Fibroblast of skin of abdomen (primary cell): Measurements from ENCODE around the gene TMEM52B. TPM values are rescaled to one million over a fixed set of nuclear protein-coding genes. Genes with fewer than 3 reads are reported as not detected.

ENCODE experiments used
- DNase-seq: peaks from one replicate; pipeline ENCODE4 v3.0.0-alpha.2; 2013
- polyA plus RNA-seq, 2 experiments: library from polyadenylated mRNA; unstranded; fragments of 120-200 nt; gene quantifications; one replicate each; pipeline ENCODE4 v1.2.1, GENCODE V29; 2013; ENCODE audit not compliant: insufficient read length in 2 of 2

Gene TMEM52B
- polyA plus RNA-seq (2013, experiment 1 of 2; ENCODE audit: insufficient read length), result 0.57 TPM
- 0.42 TPM for polyA plus RNA-seq (2013, experiment 2 of 2; ENCODE audit: insufficient read length)

DNA sequence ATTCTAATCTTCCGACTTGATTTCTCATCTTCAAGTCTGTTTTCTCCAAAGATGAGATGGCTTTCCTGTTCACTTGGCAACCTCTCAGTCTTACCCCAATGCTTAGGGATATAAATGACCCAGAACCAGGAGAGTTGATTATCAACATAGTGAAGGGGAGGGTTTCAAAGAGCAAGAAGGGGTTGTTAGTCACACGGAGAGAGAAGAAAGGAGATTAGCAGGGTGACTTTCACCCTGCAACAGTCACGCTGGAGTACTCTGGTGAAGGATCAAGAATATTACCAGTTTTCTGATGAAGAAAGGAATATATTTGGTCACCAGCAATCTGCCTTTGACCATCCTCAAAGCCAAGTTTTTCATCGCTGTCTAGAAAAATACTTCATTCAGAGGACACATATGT, at the start of gene TMEM52B:
Gene TMEM52B, plus strand, starts transcription at position 212 of the 400 bp plus-strand sequence. CDS start 543 bp downstream, outside the sequence.
- DNase-seq, result no peak

DNA sequence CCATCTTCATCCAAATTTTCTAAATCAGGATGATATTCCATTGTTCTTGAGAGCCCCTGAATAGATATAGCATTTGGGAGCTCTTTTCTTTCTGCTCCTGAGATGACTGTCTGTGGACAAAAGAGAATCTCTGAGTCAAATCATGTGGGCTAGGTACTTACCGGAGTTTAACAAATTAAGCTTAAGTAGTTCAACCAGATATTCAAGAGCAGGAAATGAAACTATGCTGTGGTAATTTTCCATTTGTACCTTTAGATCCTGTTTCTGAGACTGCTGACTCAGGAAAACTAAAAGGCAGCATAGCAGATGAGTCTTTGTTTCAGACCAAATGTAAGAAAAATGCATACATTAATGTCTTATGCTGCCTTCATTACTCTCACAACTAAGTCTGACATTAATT, 48.8 kb upstream of the TMEM52B start, which contains the start of gene CLEC7A:
Gene CLEC7A, minus strand, starts transcription at position 158 of the 400 bp plus-strand sequence. Its CDS starts 117 bp downstream, at position 41.
- DNase-seq, result no peak

DNA sequence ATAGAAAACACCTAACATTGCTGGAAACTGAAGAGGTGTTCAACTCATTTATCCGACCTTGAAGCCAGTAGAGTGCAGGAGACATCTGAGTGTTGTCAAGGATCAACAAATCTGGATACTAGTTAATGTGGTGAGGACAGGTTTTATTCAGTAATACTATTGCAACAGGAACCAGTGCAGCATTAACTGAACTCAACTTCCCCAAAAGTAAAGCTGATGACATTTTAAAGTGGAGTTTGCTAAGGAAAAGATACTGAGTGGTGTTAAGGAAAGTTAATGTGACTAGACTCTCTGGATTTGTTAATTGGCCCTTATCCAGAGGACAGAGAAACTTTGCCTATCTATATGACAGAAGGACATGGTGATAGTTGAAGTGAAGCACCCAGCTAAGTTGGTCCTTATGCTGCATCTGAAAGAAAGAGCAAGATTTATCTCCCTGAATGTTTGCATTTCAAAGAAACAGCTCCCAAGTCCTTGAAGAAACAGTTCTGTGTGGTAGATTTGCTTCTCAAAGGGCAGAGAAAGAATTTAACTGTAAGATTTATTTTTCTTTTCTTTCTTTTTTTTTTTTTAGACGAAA, 47.6 kb upstream of the TMEM52B start:
- no peak for DNase-seq

GRCh38 chr12:10132850-10133370, 45.9 kb upstream of the TMEM52B start:
- no peak for DNase-seq

DNA sequence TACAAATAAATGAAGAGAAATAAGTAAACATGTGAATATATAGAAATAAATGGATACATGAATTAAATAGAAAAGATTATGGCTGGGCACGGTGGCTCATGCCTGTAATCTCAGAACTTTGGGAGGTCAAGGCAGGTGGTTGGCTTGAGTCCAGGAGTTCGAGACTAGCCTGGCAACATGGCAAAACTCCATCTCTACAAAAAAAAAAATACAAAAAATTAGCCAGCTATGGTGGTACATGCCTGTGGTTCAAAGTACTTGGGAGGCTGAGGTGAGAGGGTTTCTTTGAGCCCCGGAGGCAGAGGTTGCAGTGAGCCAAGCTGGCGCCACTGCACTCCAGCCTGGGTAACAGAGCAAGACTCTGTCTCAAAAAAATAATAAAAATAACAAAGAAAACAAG, 43.7 kb upstream of the TMEM52B start:
- DNase-seq, result no peak

DNA sequence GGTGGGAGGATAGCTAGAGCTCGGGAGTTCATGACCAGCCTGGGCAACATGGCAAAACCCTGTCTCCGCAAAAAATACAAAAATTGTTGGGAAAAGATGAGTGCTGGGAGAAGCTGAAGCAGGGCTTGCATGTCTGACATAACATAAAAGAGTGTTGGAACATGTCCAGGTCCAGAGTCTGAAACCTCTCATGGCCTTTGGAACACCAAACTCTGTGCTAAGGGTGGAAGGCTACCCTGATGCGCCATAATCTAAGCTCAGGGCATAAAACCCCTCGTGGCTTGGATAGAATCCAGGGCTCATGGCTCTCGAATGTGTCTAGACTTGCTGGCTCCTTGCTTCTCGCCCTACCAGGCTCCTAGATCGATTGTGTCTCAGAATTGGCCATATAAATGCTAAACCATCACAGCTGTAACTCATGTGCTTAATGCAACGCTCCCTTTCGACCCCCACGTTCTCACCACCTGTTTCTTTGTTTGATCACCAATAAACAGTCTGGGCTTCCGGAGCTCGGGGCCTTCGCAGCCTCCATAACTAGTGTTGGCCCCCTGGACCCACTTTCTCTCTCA, 42.1 kb upstream of the TMEM52B start:
- DNase-seq, result peak; percentile 10

GRCh38 chr12:10140001-10140400, 38.8 kb upstream of the TMEM52B start:
- DNase-seq, result peak; percentile 59

- no peak for DNase-seq
Observed at GRCh38 chr12:10142976-10143589, 35.7 kb upstream of the TMEM52B start.

GRCh38 chr12:10147714-10148403, 31.0 kb upstream of the TMEM52B start:
- no peak for DNase-seq

DNA sequence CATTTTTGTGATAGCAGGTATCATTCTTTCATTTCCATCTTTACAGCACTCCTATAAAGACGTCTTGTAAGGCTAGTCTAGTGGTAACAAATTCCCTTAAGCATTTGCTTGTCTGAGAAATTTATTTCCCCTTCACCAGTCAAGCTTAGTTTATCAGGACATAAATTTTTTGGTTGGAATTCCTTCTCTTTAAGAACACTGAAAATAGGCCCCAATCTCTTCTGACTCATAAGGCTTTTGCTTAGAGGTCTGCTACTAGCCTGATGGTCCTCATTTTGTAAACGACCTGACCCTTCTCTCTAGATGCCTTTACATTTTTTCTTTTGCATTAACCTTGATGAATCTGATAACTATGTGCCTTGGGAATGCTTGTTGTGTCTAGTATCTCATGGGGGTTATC, 27.2 kb upstream of the TMEM52B start:
- peak; percentile 52 for DNase-seq

DNA sequence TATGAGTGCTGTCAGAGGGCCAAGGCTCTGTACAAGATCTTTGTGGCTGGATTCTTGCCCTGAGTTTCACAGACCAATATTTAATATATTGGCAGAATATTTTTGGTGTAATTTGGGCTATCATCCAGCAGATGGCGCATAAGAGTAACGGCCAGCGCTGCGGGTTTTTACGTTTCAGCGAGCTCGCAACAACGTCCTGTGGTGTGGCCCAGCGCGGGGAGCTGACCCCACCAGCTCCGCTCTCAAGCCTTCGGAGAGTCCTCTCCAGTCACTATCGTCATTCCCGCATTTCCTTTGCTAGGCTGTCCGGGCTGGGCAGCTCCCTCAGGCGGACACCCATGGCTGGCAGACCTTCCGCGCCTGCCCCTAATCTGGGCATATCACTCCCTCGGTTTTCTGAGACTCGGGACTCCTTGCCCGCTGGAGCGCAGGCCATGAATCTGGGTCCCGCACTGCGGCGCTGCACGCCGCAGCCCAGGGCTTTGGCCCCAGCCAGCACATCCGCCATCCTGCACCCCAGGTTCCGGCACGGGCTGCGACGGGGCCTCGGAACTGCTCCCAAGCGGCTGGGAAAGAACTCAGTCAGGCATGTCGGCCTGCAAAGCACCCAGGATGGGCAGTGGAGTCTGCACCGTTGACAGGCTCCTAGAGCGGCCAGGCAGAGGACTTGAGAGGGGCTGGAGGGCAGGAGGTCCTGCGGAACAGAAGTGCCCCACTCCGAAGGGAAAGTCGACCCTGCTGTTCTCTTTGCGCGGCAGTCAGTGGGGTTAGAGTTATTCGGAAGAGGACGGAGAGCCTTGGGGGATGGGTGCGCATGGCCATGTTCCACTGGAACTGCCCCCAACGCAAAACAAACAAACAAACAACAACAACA, 25.3 kb upstream of the TMEM52B start:
- peak; percentile 65 for DNase-seq

GRCh38 chr12:10154145-10154496, 24.7 kb upstream of the TMEM52B start:
- DNase-seq, result no peak

DNA sequence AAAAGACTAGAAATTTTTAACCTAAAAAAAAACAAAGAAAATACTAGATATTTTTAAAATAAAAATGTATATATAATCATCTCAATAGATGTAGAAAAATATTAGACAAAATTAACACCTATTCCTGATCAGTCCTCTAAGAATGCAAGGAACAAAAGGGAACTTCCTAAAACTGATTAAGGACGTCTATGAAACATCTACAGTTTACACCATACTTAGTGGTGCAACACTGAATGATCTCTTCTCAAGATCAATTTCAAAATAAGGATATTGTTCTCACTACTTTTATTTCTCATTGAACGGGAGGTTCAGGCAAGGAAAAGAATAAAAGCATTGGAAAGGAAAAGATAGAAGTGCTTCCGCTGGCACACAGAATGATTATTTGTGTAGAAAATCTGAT, 22.9 kb upstream of the TMEM52B start:
- DNase-seq, result no peak

DNA sequence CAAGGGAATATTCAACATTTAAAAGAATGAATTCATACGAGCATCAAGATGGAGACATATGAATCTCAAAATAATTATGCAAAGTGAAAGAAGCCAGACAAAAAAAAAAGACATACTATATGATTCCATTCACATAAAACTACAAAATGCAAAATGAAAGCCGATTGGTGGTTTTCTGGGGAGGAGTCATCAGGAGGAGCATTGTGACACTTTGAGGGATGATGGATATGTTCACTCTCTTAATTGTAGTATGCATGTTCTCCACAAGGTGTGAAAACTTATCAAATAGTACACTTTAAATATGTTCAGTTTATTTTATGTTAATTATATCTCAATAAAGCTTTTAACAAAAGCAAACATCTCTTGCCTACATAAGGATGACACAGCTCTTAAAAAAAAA, 20.4 kb upstream of the TMEM52B start:
- DNase-seq, result no peak

DNA sequence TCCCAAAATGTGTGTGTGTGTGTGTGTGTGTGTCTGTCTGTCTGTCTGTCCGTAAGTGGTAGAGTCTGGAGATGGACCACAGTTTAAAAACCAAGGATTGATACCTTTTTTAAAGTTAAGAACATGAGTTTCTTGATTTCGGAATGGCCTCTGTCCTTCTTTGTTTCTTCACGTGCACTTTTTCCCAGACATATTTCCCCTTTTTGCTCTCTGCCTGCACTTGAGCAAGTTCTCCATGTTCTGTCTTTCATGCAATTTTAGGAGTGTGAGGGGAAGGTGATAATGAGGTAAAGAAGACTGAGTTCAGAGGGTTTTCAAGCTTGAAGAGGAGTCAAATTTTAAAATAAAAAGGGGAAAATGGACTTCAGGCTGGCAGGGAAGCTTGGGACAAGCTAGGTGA, 19.6 kb upstream of the TMEM52B start:
- no peak for DNase-seq

DNA sequence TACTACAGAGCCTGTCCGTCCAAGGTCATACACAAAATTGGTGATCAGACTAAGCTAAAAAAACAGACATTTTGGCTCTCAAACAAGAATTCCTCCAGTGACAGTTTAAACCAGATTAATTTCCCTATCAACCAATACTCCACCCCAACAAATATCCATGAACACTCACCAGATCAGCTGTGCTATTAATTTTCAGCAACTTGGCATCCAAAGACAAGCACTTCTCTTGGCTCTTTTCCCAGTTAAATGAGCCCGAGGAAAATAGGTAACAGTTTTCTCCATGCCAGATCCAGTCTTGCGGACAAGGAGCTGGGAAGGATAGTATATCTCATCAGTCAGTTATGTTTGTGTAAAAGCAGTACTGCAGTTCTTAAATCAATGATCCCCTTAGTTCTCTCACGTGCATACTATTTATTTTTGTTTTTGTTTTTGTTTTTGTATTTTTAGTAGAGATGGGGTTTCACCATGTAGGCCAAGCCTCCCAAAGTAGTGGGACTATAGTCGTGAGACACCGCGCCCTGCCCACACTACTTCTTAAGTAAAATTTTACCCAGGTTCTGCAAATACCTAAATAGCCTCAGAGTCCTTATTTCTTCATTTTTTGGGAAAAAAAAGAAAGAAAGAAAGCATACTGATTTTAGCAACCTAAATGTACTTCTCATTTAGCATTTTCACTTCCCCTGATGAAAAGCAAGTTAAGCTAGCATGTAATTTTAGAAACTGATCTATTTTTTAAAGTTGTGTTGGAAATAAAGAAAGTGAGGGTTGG, 18.0 kb upstream of the TMEM52B start:
- no peak for DNase-seq

DNA sequence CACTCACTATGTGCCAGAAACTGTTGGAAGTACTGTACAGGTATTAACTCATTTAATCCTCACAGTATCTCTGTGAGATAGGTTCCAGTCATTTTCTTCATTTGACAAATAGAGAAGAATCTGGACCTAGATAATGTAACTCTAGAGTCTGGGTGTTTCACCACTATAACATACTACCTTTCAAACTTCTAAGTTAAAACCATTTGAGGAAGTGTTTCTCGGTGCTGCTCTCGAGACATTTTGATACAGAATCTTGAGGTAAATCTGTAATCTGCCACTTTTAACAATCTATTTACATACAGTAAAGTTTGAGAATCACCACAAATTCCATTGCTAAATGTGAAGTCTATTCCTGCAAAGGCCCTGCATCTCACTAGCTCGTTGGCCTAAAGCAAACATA, 15.7 kb upstream of the TMEM52B start:
- DNase-seq, result no peak

GRCh38 chr12:10165421-10165820, 13.4 kb upstream of the TMEM52B start:
- peak; percentile 36 for DNase-seq

GRCh38 chr12:10167599-10167998, 11.2 kb upstream of the TMEM52B start:
- no peak for DNase-seq

- peak; percentile 66 for DNase-seq
Observed at GRCh38 chr12:10169104-10169503, 9.7 kb upstream of the TMEM52B start.

- no peak for DNase-seq
Observed at GRCh38 chr12:10170216-10170615, 8.6 kb upstream of the TMEM52B start.
